Nephron (organoid): ENCODE measurements around the gene CR1L.

Source experiments
- H3K27ac Mint-ChIP-seq, 3 experiments: 2 replicates each; pipeline ENCODE4 v1.8.0; 2020; ENCODE audit warnings: mixed read lengths in 3 of 3, mild to moderate bottlenecking in 2 of 3, moderate library complexity in 1 of 3
- H3K27me3 Mint-ChIP-seq: 2 replicates; pipeline ENCODE4 v1.8.0; 2021; ENCODE audit warnings: low read depth, mild to moderate bottlenecking, moderate library complexity, mixed read lengths
- H3K36me3 Mint-ChIP-seq: 2 replicates; pipeline ENCODE4 v1.8.0; 2020; ENCODE audit warnings: low read depth, mixed read lengths
- H3K4me1 Mint-ChIP-seq: 2 replicates; pipeline ENCODE4 v1.8.0; 2020; ENCODE audit warnings: mixed read lengths
- H3K4me3 Mint-ChIP-seq, 3 experiments: 2 replicates each; pipeline ENCODE4 v1.8.0; 2020; ENCODE audit warnings: mild to moderate bottlenecking in 3 of 3, mixed read lengths in 3 of 3, moderate library complexity in 2 of 3
- H3K9me3 Mint-ChIP-seq: 2 replicates; pipeline ENCODE4 v1.8.0; 2020; ENCODE audit warnings: mixed read lengths
- CTCF ChIP-seq, 3 experiments: fragments of 200-600 bp; sonication (generic); IDR thresholded peaks; one replicate each; pipeline ENCODE4 v1.5.0; 2021; ENCODE audit warnings: antibody characterized with exemption in 3 of 3; ENCODE audit not compliant: unreplicated experiment in 3 of 3

CR1L gene

GRCh38 chr1:207752456-207752998, 107.6 kb downstream of the CR1L start:
- Mint-ChIP-seq H3K27ac (peak overlapping the region; percentile 98 to 99 (median 98)), H3K9me3 (no peaks in the 10 kb centered on the region), H3K4me1 (peaks cover 58% of the 10 kb centered on the region), H3K36me3 (peaks cover 16% of the 10 kb centered on the region), H3K4me3 (peak overlapping the region; percentile 99), H3K27me3 (no peaks in the 10 kb centered on the region)
- no peak for TF ChIP-seq CTCF (IDR thresholded peaks at IDR 0.05; ENCODE audit: unreplicated experiment in 3 of 3)

- Mint-ChIP-seq H3K4me3 (peak overlapping the region; percentile 99), H3K9me3 (no peaks in the 10 kb centered on the region), H3K36me3 (peaks cover 23% of the 10 kb centered on the region), H3K4me1 (peaks cover 56% of the 10 kb centered on the region), H3K27ac (peak overlapping the region in 2 of 3 experiments; percentile 45 to 81), H3K27me3 (no peaks in the 10 kb centered on the region)
- TF ChIP-seq CTCF (IDR thresholded peaks at IDR 0.05; ENCODE audit: unreplicated experiment in 3 of 3), result no peak
These were observed 108.7 kb downstream of the CR1L start for GRCh38 chr1:207753611-207754010.

GRCh38 chr1:207754011-207754410, 109.1 kb downstream of the CR1L start:
- Mint-ChIP-seq H3K4me1 (peaks cover 52% of the 10 kb centered on the region), H3K36me3 (peaks cover 27% of the 10 kb centered on the region), H3K27me3 (no peaks in the 10 kb centered on the region), H3K9me3 (no peaks in the 10 kb centered on the region), H3K4me3 (peak overlapping the region; percentile 99), H3K27ac (peak overlapping the region in 2 of 3 experiments; percentile 56 to 81)
- TF ChIP-seq CTCF (IDR thresholded peaks at IDR 0.05; ENCODE audit: unreplicated experiment in 3 of 3), result no peak

GRCh38 chr1:207754974-207755700, 110.2 kb downstream of the CR1L start:
- H3K27ac Mint-ChIP-seq, result peak overlapping the region in 1 of 3 experiments; percentile 21
- peaks cover 38% of the 10 kb centered on the region for H3K36me3 Mint-ChIP-seq
- H3K4me1 Mint-ChIP-seq, result peaks cover 45% of the 10 kb centered on the region
- H3K4me3 Mint-ChIP-seq, result peak overlapping the region in 1 of 3 experiments; percentile 2
- TF ChIP-seq CTCF (IDR thresholded peaks at IDR 0.05; ENCODE audit: unreplicated experiment in 3 of 3), result no peak
- no peaks in the 10 kb centered on the region for H3K9me3 Mint-ChIP-seq
- no peaks in the 10 kb centered on the region for H3K27me3 Mint-ChIP-seq

- TF ChIP-seq CTCF (IDR thresholded peaks at IDR 0.05; ENCODE audit: unreplicated experiment in 3 of 3), result no peak
These were observed 111.1 kb downstream of the CR1L start for GRCh38 chr1:207755846-207756693.

More at GRCh38 chr1:207755846-207756693, 111.1 kb downstream of the CR1L start:
- Mint-ChIP-seq H3K4me1 (peaks cover 39% of the 10 kb centered on the region), H3K4me3 (peak overlapping the region in 1 of 3 experiments; percentile 1), H3K27me3 (no peaks in the 10 kb centered on the region), H3K36me3 (peaks cover 48% of the 10 kb centered on the region), H3K27ac (peak overlapping the region in 2 of 3 experiments; percentile 15 to 81), H3K9me3 (peaks cover 2% of the 10 kb centered on the region)
